OCI-LY7 (cell line): Measurements from ENCODE around the gene ENOX1. TPM values are rescaled to one million over a fixed set of nuclear protein-coding genes. Genes with fewer than 3 reads are reported as not detected.

ENCODE experiments used
- BruUV-seq: library from RNA; stranded (reverse); fragments of 400-500 nt; replicated peaks from 2 replicates; lab custom pipeline; 2021; lab: Mats Ljungman, UMichigan
- CTCF ChIA-PET: fragments of 300-600 bp; sonication (Branson Sonifier 250); formaldehyde crosslinking; loops from one replicate; lab custom pipeline; 2022; ENCODE audit warnings: antibody characterized with exemption; ENCODE audit not compliant: unreplicated experiment; lab: Charles Lee
- POLR2A ChIA-PET: fragments of 300-600 bp; sonication (Branson Sonifier 250); formaldehyde crosslinking; loops from one replicate; lab custom pipeline; 2022; ENCODE audit warnings: antibody characterized with exemption; lab: Charles Lee
- DNase-seq: peaks from one replicate; pipeline ENCODE4 v3.0.0-alpha.2; 2015; ENCODE audit warnings: low spot score
- H2AFZ ChIP-seq: fragments of 200-600 bp; sonication (generic), shearing (Covaris generic); 2 replicates; pipeline ENCODE4 v1.6.1; 2014; ENCODE audit warnings: mild to moderate bottlenecking, antibody characterized with exemption, low read length, moderate library complexity
- H3K27ac ChIP-seq: fragments of 200-600 bp; sonication (generic); 2 replicates; pipeline ENCODE4 v1.5.1; 2014; ENCODE audit warnings: mixed run types, low read depth, mild to moderate bottlenecking, moderate library complexity, low read length, inconsistent platforms; ENCODE audit not compliant: poor library complexity, severe bottlenecking
- H3K36me3 ChIP-seq: fragments of 200-600 bp; sonication (generic); 2 replicates; pipeline ENCODE4 v1.6.1; 2014; ENCODE audit warnings: mild to moderate bottlenecking, antibody characterized with exemption, low read length, moderate library complexity, mixed read lengths; ENCODE audit not compliant: insufficient read depth
- H3K4me1 ChIP-seq: fragments of 200-600 bp; sonication (generic); 2 replicates; pipeline ENCODE4 v1.5.1; 2014; ENCODE audit warnings: mild to moderate bottlenecking, low read length; ENCODE audit not compliant: insufficient read depth, poor library complexity, severe bottlenecking
- H3K4me2 ChIP-seq: fragments of 200-600 bp; sonication (generic); 2 replicates; pipeline ENCODE4 v1.6.1; 2014; ENCODE audit warnings: mild to moderate bottlenecking, low read length
- H3K4me3 ChIP-seq: fragments of 200-600 bp; sonication (generic); 2 replicates; pipeline ENCODE4 v1.5.1; 2014; ENCODE audit warnings: mild to moderate bottlenecking, low read depth, low read length; ENCODE audit not compliant: poor library complexity, severe bottlenecking
- H3K79me2 ChIP-seq: fragments of 200-600 bp; sonication (generic); 2 replicates; pipeline ENCODE4 v1.6.1; 2016; ENCODE audit warnings: low read depth, mild to moderate bottlenecking, low read length, moderate library complexity, mixed read lengths; ENCODE audit not compliant: insufficient read depth
- H3K9me2 ChIP-seq: fragments of 200-600 bp; sonication (generic); 2 replicates; pipeline ENCODE4 v1.6.1; 2016; ENCODE audit warnings: mild to moderate bottlenecking, low read length, mixed read lengths; ENCODE audit not compliant: insufficient read depth
- H3K9me3 ChIP-seq: fragments of 200-600 bp; sonication (generic); 2 replicates; pipeline ENCODE4 v1.6.1; 2014; ENCODE audit warnings: mild to moderate bottlenecking, mixed run types, low read length, mixed read lengths
- H4K20me1 ChIP-seq: fragments of 200-600 bp; sonication (generic); 2 replicates; pipeline ENCODE4 v1.6.1; 2014; ENCODE audit warnings: mild to moderate bottlenecking, antibody characterized with exemption, low read length, moderate library complexity, mixed read lengths; ENCODE audit not compliant: insufficient read depth
- EZH2phosphoT487 ChIP-seq: fragments of 200-600 bp; sonication (generic); IDR thresholded peaks from 2 replicates; pipeline ENCODE4 v1.6.1; 2018; ENCODE audit warnings: low read depth, borderline replicate concordance, mild to moderate bottlenecking, mixed run types, antibody characterized with exemption, low read length, moderate library complexity, mixed read lengths
- intact Hi-C: fragments of 100-400 bp; cut with micrococcal nuclease; formaldehyde crosslinking; loops from one replicate; pipeline ENCODE4 v1.10.0; 2022; ENCODE audit not compliant: unreplicated experiment
- total RNA-seq, 2 experiments: library from RNA; depleted of rRNA in 1 of 2; stranded (reverse); fragments of >200 nt in 1 of 2; shearing (Covaris generic) in 1 of 2; gene quantifications; 2 replicates each; pipeline ENCODE4 v1.2.3, GENCODE V29; 2014 to 2022
- TF ChIP-seq, protein P1 (sequence below): fragments of 200-600 bp; sonication (generic); conservative IDR thresholded peaks from 2 replicates; pipeline ENCODE4 v1.5.1; 2014; ENCODE audit warnings: mild to moderate bottlenecking, antibody characterized with exemption, low read length, moderate library complexity, mixed read lengths

ENOX1 gene
- total RNA-seq, 2 experiments from 2014 or later: 0.03 TPM; not detected in 1

DNA sequence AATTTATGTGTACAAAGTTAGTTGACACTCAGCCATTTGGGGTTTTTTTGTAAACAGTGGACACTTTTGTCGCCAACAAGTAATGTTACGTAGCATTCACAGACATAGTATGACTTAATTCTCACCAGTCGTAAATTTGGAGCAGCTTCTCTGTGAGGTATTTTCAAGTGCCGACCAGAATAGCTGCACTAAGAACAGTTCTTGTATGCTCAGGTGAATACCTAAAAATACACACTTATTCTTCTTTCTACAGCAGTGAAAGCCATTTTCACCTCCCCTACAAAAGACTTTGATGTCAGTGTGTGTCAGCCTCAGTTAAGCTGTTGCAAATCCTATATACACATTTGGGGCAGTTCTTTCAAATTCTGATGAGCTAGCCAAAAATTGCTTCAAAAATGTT is 206.5 kb downstream of the ENOX1 start:
- Histone ChIP-seq H3K27ac (no peak overlapping the region), H3K4me3 (no peak overlapping the region), H3K36me3 (no peaks in the 10 kb centered on the region), H3K4me2 (no peak overlapping the region), H3K79me2 (no peaks in the 10 kb centered on the region), H2AFZ (no peak overlapping the region), H3K9me2 (no peaks in the 10 kb centered on the region), H3K4me1 (no peaks in the 10 kb centered on the region), H4K20me1 (no peaks in the 10 kb centered on the region), H3K9me3 (no peaks in the 10 kb centered on the region)
- no TSS peak for BruUV-seq
- no peak for DNase-seq
- intact Hi-C loops: no loop called here
- ChIA-PET POLR2A (interaction anchor here (0.7 to 1.0 kb wide), 2 partner anchors 9 to 25 kb away, joined by 3 read pairs; no protein-coding TSS in a partner anchor), CTCF (no interaction called here)
- TF ChIP-seq EZH2phosphoT487: no peak
- TF ChIP-seq, protein P1, sequence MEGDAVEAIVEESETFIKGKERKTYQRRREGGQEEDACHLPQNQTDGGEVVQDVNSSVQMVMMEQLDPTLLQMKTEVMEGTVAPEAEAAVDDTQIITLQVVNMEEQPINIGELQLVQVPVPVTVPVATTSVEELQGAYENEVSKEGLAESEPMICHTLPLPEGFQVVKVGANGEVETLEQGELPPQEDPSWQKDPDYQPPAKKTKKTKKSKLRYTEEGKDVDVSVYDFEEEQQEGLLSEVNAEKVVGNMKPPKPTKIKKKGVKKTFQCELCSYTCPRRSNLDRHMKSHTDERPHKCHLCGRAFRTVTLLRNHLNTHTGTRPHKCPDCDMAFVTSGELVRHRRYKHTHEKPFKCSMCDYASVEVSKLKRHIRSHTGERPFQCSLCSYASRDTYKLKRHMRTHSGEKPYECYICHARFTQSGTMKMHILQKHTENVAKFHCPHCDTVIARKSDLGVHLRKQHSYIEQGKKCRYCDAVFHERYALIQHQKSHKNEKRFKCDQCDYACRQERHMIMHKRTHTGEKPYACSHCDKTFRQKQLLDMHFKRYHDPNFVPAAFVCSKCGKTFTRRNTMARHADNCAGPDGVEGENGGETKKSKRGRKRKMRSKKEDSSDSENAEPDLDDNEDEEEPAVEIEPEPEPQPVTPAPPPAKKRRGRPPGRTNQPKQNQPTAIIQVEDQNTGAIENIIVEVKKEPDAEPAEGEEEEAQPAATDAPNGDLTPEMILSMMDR: no peak

- H3K4me1 ChIP-seq: no peaks in the 10 kb centered on the region
- POLR2A ChIA-PET: interaction anchor here (0.5 kb wide), 1 partner anchor 669 kb away, joined by 7 read pairs; no protein-coding TSS in a partner anchor
- DNase-seq: no peak
- CTCF ChIA-PET: no interaction called here
- H3K36me3 ChIP-seq: no peaks in the 10 kb centered on the region
- intact Hi-C loops: no loop called here
- no peak overlapping the region for H3K27ac ChIP-seq
- no peaks in the 10 kb centered on the region for H3K9me3 ChIP-seq
- no peaks in the 10 kb centered on the region for H3K79me2 ChIP-seq
- H2AFZ ChIP-seq: no peak overlapping the region
- no peak for TF ChIP-seq EZH2phosphoT487
- TF ChIP-seq, protein P1: no peak
- no peaks in the 10 kb centered on the region for H3K9me2 ChIP-seq
- BruUV-seq: no TSS peak
- H3K4me2 ChIP-seq: no peak overlapping the region
- H3K4me3 ChIP-seq: no peak overlapping the region
- no peaks in the 10 kb centered on the region for H4K20me1 ChIP-seq
Measured at GRCh38 chr13:43579321-43579720, 207.5 kb downstream of the ENOX1 start.

- Histone ChIP-seq H3K36me3 (no peaks in the 10 kb centered on the region), H2AFZ (no peak overlapping the region), H3K4me3 (no peak overlapping the region), H3K9me3 (no peaks in the 10 kb centered on the region), H3K79me2 (no peaks in the 10 kb centered on the region), H3K9me2 (no peaks in the 10 kb centered on the region), H4K20me1 (no peaks in the 10 kb centered on the region), H3K4me1 (no peaks in the 10 kb centered on the region), H3K4me2 (no peak overlapping the region), H3K27ac (no peak overlapping the region)
- BruUV-seq: no TSS peak
- ChIA-PET CTCF (no interaction called here), POLR2A (no interaction called here)
- DNase-seq: no peak
- intact Hi-C loops: no loop called here
- no peak for TF ChIP-seq EZH2phosphoT487
- TF ChIP-seq, protein P1: no peak
Measured at GRCh38 chr13:43574605-43575004, 212.2 kb downstream of the ENOX1 start.
